Thyroid gland (tissue), 4 donors: ENCODE data around the gene TSHZ2. TPM values are rescaled to one million over a fixed set of nuclear protein-coding genes. Genes with fewer than 3 reads are reported as not detected.

ENCODE experiments used
- DNase-seq, 2 donors: peaks; one replicate each; pipeline ENCODE4 v3.0.0-alpha.2; 2019
- H3K27ac ChIP-seq, 3 donors: fragments of 200-600 bp; sonication (generic); 1 replicate in 2 of 3; 2 replicates in 1 of 3; pipeline ENCODE4 v1.5.1; 2016 to 2019; ENCODE audit warnings: mild to moderate bottlenecking in 1 of 3, moderate library complexity in 1 of 3
- H3K27me3 ChIP-seq: fragments of 200-600 bp; sonication (generic); one replicate; pipeline ENCODE4 v1.5.1; 2019
- H3K36me3 ChIP-seq, 2 donors: fragments of 200-600 bp; sonication (generic); one replicate each; pipeline ENCODE4 v1.5.1; 2016 to 2019
- H3K4me1 ChIP-seq, 2 donors: fragments of 200-600 bp; sonication (generic); one replicate each; pipeline ENCODE4 v1.5.1; 2017 to 2019
- H3K4me3 ChIP-seq, 3 donors: fragments of 200-600 bp; sonication (generic); replicated peaks in 1 of 3; 1 replicate in 2 of 3; 2 replicates in 1 of 3; pipeline ENCODE4 v1.5.1; 2016; ENCODE audit warnings: mild to moderate bottlenecking in 1 of 3
- H3K9me3 ChIP-seq: fragments of 200-600 bp; sonication (generic); one replicate; pipeline ENCODE4 v1.5.1; 2017
- POLR2A ChIP-seq, 2 donors: fragments of 450-650 bp; IDR thresholded peaks; one replicate each; pipeline ENCODE4 v1.6.1; 2017; ENCODE audit warnings: antibody characterized with exemption in 2 of 2, mild to moderate bottlenecking in 2 of 2, moderate library complexity in 1 of 2
- WGBS, 2 donors: methylation state at CpG; one replicate each; pipeline ENCODE4 v1.1.5; 2017; 5-methylcytosine and 5-hydroxymethylcytosine counted together
- intact Hi-C: fragments of 100-400 bp; cut with DNase I; formaldehyde crosslinking; loops from one replicate; pipeline ENCODE4 v1.15.1; 2023
- total RNA-seq, 4 donors: library from RNA; depleted of rRNA; stranded (reverse); fragments of >200 nt; gene quantifications; one replicate each; pipeline ENCODE4 v1.2.3, GENCODE V29; 2016
- TF ChIP-seq, protein P1 (sequence below), 6 experiments: fragments of 200-600 bp in 3 of 6; fragments of 450-650 bp in 3 of 6; sonication (generic) in 3 of 6; IDR thresholded peaks; one replicate each; pipeline ENCODE4 v1.5.1; 2016 to 2019; ENCODE audit warnings: antibody characterized with exemption in 6 of 6, mild to moderate bottlenecking in 2 of 6, inconsistent platforms in 1 of 6, moderate library complexity in 1 of 6

Gene TSHZ2
- total RNA-seq, 4 donors from 2014 or later: 11.0 to 27.9 (median 14.0) TPM

DNA sequence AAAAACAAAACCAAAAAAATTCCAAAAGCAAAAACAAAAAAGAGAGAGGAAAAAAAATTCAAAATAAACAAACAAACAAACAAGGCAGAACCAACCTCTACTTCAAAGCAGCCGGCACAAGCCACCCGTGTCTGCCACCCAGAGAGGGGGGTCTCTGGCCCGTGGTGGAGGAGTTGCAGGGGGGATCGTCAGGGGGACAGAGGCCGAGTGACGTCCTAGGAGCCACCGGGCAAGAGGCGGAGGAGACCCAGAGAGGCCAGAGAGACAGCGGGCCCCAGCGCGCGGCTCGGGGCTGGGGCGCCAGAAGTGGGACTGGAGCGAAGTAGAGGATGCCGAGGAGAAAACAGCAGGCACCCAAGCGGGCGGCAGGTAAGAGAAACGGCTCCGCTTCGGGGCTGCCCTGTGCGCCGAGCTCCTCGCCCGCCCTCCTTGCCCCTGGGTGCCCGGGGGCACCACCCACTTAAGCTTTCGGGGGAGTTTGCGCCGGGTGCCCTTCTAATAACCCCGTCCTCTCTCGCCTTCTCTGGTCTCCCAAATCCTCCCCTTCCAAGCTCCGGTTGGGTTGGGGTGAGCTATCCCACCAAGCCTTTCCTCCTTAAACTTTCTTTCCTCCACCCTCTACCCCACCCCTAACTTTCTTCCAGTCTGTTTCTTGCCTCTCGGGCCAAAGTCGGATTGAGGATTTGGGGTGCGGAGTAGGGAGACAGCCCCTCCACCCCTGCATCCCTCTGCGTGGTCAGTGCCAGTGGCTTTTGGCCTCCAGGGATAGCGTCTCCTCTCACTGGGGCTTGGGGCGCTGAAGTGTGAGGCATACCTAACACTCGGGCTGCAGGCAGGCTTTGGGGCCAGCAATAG lies 1.0 kb downstream of the TSHZ2 start:
- 2 to 5% methylated on average over 38 to 39 of the region's 39 CpGs for WGBS, 2 donors
- intact Hi-C loops: no loop called here
- TF ChIP-seq, protein P1, sequence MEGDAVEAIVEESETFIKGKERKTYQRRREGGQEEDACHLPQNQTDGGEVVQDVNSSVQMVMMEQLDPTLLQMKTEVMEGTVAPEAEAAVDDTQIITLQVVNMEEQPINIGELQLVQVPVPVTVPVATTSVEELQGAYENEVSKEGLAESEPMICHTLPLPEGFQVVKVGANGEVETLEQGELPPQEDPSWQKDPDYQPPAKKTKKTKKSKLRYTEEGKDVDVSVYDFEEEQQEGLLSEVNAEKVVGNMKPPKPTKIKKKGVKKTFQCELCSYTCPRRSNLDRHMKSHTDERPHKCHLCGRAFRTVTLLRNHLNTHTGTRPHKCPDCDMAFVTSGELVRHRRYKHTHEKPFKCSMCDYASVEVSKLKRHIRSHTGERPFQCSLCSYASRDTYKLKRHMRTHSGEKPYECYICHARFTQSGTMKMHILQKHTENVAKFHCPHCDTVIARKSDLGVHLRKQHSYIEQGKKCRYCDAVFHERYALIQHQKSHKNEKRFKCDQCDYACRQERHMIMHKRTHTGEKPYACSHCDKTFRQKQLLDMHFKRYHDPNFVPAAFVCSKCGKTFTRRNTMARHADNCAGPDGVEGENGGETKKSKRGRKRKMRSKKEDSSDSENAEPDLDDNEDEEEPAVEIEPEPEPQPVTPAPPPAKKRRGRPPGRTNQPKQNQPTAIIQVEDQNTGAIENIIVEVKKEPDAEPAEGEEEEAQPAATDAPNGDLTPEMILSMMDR (IDR thresholded peaks at IDR 0.05): no peak
- TF ChIP-seq POLR2A (IDR thresholded peaks at IDR 0.05): no peak
- H3K4me1 ChIP-seq: peaks cover 0 to 4% of the 10 kb centered on the region in 2 donors
- no peaks in the 10 kb centered on the region for H3K36me3 ChIP-seq
- DNase-seq: no peak
- peak overlapping the region; percentile 42 to 70 (median 65) for H3K27ac ChIP-seq
- no peaks in the 10 kb centered on the region for H3K9me3 ChIP-seq
- no peaks in the 10 kb centered on the region for H3K27me3 ChIP-seq
- peak overlapping the region in 1 of 3 donors; percentile 34 for H3K4me3 ChIP-seq

DNA sequence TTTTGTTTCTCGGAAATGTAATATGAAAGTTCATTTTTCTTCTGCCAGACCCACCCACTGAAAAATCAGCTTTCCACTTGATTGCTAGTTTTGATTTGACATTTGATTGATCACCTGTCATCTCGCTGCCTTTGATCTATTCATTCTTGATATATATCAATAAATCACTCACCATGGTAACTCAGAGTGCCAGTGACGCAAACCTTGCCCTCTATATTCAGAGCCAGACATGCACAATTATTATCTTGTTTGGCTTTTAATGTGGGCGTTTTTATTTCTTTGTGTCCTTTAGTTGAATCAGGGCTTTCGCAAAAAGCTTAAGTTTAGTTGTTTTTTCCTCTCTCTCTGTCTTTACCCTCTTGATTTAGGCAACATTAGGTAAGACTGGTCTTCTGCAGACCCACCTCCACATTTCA lies 2.0 kb downstream of the TSHZ2 start:
- WGBS, 2 donors: 57 to 69% methylated on average over 5 of the region's 5 CpGs
- no peak for DNase-seq
- intact Hi-C loops: no loop called here
- peaks cover 0 to 4% of the 10 kb centered on the region in 2 donors for H3K4me1 ChIP-seq
- TF ChIP-seq, protein P1 (IDR thresholded peaks at IDR 0.05): no peak
- TF ChIP-seq POLR2A (IDR thresholded peaks at IDR 0.05): no peak
- peak overlapping the region in 2 of 3 donors; percentile 35 to 41 for H3K27ac ChIP-seq
- no peaks in the 10 kb centered on the region for H3K27me3 ChIP-seq
- H3K4me3 ChIP-seq: peak overlapping the region in 1 of 3 donors; percentile 34
- H3K36me3 ChIP-seq: no peaks in the 10 kb centered on the region
- no peaks in the 10 kb centered on the region for H3K9me3 ChIP-seq

DNA sequence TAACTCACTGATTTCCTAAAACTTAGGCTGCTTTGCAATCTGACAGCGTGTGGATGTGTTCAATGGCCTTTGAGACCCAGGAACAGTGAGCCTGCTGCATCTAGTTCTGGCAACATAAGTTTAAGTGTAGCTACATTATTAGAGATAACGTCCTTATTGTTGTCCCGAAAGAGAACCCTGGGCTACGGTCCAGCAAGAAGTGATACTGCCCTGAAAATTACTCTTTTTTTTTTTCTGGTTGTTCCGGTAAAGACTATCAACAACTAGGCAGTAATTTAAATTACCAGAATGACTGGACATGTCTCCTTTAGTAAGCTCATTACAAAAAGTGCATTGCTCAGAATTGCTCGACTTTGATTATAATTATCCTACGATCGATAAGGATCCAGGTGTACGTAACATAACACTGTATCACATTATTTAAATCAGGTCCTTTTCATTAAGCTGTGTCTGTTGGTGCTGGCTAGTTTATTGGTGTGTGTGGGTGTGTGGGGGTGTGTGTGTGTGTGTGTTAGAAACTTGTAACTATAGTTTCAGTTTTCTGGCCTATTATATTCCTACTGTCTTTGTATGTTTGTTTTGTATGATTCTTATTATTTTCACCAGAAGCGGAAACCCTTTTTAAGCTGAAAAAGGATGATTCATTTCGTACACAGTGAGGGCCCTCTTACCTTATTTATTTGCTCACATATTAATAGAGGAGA lies 3.0 kb downstream of the TSHZ2 start:
- no peaks in the 10 kb centered on the region for H3K9me3 ChIP-seq
- H3K4me3 ChIP-seq: peak overlapping the region in 1 of 3 donors; percentile 9
- intact Hi-C loops: no loop called here
- no peak for DNase-seq
- no peaks in the 10 kb centered on the region for H3K27me3 ChIP-seq
- H3K27ac ChIP-seq: peak overlapping the region; percentile 31 to 41 (median 35)
- H3K36me3 ChIP-seq: no peaks in the 10 kb centered on the region
- TF ChIP-seq POLR2A (IDR thresholded peaks at IDR 0.05): no peak
- TF ChIP-seq, protein P1 (IDR thresholded peaks at IDR 0.05): no peak
- peaks cover 0 to 4% of the 10 kb centered on the region in 2 donors for H3K4me1 ChIP-seq
- 62 to 67% methylated on average over 11 of the region's 11 CpGs for WGBS, 2 donors

DNA sequence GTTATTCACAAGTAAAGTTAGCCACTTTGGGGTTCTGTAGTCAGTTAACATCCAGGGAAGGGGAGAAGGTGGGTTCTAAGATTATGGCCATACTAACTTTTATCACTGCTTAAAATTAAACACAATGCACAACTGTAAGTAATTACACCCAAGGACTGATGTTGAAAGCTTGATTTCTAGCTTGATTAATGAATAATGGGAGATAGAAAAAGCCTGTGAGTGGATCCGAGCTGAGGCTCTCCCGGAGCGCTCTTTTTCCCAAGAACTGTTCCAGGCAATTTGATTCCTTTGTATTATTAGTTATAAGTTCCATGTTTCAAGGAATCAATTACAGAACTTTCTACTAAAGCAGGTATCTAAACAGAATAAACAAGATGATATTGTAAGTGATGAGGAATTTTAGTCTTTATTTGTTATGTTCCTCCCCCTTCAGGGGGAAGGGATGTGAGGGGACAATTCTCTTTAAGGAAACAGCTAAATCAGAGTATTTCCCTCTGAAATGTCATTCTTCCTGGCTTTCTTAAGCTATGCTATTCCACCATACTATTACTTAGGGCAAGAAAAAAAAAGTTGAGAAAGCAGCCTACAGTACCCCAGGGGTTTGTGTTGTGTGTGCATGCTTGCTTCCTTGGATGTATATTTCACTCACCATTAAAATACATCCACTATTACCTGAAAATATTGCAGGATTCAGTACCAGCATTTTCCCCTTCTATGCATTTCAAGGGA lies 3.8 kb downstream of the TSHZ2 start:
- no peak for TF ChIP-seq POLR2A (IDR thresholded peaks at IDR 0.05)
- TF ChIP-seq, protein P1 (IDR thresholded peaks at IDR 0.05): no peak
- Histone ChIP-seq H3K9me3 (no peaks in the 10 kb centered on the region), H3K4me1 (peaks cover 0 to 4% of the 10 kb centered on the region in 2 donors), H3K27me3 (no peaks in the 10 kb centered on the region), H3K27ac (peak overlapping the region; percentile 31 to 49 (median 41)), H3K36me3 (no peaks in the 10 kb centered on the region), H3K4me3 (no peak overlapping the region)
- DNase-seq: no peak
- intact Hi-C loops: no loop called here
- 74 to 80% methylated on average over 3 of the region's 3 CpGs for WGBS, 2 donors
